ENCODE measurements around the gene EHMT2.

Gene EHMT2

DNA sequence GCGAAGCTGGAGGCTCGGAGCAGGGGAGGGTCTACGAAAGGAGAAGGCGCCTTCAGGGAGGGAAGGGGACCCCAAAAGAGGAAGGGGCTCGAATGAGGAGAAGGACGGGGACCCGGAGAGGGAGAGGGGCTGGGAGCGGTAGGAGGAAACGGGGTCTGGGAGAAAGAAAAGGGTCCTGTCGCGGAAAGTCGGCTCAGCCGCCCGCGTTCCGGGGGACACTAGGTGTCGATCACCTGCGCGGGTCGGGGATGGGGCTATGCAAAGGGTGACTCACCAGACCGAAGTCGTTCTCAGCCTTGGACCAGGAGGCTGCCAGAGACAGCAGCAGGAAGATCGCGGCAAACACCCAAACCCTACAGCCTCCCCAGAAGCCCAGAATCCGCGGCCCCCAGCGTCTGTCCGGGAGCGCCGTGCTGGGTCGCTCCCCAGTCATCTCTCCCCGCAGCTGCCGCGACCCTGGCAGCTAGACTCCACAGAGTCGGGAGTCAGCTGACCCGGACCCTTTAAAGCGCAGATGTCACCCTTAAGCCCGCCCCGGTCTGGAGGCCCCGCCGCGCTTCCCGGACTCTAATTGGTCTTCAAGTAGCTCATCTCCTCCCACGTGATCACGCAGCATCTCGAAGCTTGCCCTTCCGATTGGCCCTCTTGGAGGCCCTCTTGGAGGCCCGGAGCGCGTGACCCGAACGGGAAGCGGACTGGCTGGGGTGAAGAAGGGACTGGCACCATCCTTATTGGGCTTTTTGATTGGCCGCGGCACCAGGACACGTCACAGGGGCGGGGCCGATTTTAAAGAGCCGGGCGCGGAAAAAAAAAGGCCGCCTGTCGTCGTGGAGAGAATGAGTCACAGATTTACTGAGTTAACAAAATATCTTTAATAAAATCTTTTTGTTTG, 34.9 kb downstream of the EHMT2 start, which contains the start of gene NEU1 (continued):
- TF ChIP-seq, protein P1, sequence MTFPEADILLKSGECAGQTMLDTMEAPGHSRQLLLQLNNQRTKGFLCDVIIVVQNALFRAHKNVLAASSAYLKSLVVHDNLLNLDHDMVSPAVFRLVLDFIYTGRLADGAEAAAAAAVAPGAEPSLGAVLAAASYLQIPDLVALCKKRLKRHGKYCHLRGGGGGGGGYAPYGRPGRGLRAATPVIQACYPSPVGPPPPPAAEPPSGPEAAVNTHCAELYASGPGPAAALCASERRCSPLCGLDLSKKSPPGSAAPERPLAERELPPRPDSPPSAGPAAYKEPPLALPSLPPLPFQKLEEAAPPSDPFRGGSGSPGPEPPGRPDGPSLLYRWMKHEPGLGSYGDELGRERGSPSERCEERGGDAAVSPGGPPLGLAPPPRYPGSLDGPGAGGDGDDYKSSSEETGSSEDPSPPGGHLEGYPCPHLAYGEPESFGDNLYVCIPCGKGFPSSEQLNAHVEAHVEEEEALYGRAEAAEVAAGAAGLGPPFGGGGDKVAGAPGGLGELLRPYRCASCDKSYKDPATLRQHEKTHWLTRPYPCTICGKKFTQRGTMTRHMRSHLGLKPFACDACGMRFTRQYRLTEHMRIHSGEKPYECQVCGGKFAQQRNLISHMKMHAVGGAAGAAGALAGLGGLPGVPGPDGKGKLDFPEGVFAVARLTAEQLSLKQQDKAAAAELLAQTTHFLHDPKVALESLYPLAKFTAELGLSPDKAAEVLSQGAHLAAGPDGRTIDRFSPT (tag by site-specific recombination; IDR thresholded peaks at IDR 0.05), result peak; percentile 85; the same call in 1 of the 2 replicates
- TF ChIP-seq, protein P2, sequence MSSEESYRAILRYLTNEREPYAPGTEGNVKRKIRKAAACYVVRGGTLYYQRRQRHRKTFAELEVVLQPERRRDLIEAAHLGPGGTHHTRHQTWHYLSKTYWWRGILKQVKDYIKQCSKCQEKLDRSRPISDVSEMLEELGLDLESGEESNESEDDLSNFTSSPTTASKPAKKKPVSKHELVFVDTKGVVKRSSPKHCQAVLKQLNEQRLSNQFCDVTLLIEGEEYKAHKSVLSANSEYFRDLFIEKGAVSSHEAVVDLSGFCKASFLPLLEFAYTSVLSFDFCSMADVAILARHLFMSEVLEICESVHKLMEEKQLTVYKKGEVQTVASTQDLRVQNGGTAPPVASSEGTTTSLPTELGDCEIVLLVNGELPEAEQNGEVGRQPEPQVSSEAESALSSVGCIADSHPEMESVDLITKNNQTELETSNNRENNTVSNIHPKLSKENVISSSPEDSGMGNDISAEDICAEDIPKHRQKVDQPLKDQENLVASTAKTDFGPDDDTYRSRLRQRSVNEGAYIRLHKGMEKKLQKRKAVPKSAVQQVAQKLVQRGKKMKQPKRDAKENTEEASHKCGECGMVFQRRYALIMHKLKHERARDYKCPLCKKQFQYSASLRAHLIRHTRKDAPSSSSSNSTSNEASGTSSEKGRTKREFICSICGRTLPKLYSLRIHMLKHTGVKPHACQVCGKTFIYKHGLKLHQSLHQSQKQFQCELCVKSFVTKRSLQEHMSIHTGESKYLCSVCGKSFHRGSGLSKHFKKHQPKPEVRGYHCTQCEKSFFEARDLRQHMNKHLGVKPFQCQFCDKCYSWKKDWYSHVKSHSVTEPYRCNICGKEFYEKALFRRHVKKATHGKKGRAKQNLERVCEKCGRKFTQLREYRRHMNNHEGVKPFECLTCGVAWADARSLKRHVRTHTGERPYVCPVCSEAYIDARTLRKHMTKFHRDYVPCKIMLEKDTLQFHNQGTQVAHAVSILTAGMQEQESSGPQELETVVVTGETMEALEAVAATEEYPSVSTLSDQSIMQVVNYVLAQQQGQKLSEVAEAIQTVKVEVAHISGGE (tag by site-specific recombination; conservative IDR thresholded peaks at IDR 0.05; ENCODE audit: low read depth), result no peak; the same call in 1 of the 2 replicates
- TF ChIP-seq ZNF138 (tag by site-specific recombination; IDR thresholded peaks at IDR 0.05; ENCODE audit: borderline replicate concordance), result no peak
- TF ChIP-seq ZBTB48 (tag by site-specific recombination; IDR thresholded peaks at IDR 0.05), result 0 out of 2 replicates have a peak, but pooled peaks have one; percentile 28
- TF ChIP-seq ZNF658 (tag by site-specific recombination; IDR thresholded peaks at IDR 0.05), result no peak
- no peak for TF ChIP-seq ZNF670 (tag by site-specific recombination; IDR thresholded peaks at IDR 0.05; ENCODE audit: low read depth)
- TF ChIP-seq KLF16 (tag by site-specific recombination; IDR thresholded peaks at IDR 0.05), result peak; percentile 81
- TF ChIP-seq ZNF350 (tag by site-specific recombination; IDR thresholded peaks at IDR 0.05), result no peak
- TF ChIP-seq ZNF274 (IDR thresholded peaks at IDR 0.05; ENCODE audit: low read length), result no peak
- no peak for TF ChIP-seq ZNF274 (tag by site-specific recombination; IDR thresholded peaks at IDR 0.05; ENCODE audit: borderline replicate concordance)
- 0 out of 2 replicates have a peak, but pooled peaks have one; percentile 19 for TF ChIP-seq ZNF169 (tag by site-specific recombination; IDR thresholded peaks at IDR 0.05)
- TF ChIP-seq ZFP69B (tag by site-specific recombination; IDR thresholded peaks at IDR 0.05), result peak; percentile 76
- TF ChIP-seq, protein P3, sequence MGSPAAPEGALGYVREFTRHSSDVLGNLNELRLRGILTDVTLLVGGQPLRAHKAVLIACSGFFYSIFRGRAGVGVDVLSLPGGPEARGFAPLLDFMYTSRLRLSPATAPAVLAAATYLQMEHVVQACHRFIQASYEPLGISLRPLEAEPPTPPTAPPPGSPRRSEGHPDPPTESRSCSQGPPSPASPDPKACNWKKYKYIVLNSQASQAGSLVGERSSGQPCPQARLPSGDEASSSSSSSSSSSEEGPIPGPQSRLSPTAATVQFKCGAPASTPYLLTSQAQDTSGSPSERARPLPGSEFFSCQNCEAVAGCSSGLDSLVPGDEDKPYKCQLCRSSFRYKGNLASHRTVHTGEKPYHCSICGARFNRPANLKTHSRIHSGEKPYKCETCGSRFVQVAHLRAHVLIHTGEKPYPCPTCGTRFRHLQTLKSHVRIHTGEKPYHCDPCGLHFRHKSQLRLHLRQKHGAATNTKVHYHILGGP (tag by site-specific recombination; IDR thresholded peaks at IDR 0.05), result no peak
- peak; percentile 80; the same call in 1 of the 2 replicates for TF ChIP-seq ZNF121 (tag by site-specific recombination; IDR thresholded peaks at IDR 0.05)
- TF ChIP-seq, protein P4, sequence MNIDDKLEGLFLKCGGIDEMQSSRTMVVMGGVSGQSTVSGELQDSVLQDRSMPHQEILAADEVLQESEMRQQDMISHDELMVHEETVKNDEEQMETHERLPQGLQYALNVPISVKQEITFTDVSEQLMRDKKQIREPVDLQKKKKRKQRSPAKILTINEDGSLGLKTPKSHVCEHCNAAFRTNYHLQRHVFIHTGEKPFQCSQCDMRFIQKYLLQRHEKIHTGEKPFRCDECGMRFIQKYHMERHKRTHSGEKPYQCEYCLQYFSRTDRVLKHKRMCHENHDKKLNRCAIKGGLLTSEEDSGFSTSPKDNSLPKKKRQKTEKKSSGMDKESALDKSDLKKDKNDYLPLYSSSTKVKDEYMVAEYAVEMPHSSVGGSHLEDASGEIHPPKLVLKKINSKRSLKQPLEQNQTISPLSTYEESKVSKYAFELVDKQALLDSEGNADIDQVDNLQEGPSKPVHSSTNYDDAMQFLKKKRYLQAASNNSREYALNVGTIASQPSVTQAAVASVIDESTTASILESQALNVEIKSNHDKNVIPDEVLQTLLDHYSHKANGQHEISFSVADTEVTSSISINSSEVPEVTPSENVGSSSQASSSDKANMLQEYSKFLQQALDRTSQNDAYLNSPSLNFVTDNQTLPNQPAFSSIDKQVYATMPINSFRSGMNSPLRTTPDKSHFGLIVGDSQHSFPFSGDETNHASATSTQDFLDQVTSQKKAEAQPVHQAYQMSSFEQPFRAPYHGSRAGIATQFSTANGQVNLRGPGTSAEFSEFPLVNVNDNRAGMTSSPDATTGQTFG (tag by site-specific recombination; IDR thresholded peaks at IDR 0.05; ENCODE audit: borderline replicate concordance), result no peak
- TF ChIP-seq, protein P5, sequence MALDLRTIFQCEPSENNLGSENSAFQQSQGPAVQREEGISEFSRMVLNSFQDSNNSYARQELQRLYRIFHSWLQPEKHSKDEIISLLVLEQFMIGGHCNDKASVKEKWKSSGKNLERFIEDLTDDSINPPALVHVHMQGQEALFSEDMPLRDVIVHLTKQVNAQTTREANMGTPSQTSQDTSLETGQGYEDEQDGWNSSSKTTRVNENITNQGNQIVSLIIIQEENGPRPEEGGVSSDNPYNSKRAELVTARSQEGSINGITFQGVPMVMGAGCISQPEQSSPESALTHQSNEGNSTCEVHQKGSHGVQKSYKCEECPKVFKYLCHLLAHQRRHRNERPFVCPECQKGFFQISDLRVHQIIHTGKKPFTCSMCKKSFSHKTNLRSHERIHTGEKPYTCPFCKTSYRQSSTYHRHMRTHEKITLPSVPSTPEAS (tag by site-specific recombination; IDR thresholded peaks at IDR 0.05), result 0 out of 2 replicates have a peak, but pooled peaks have one; percentile 12
- peak; percentile 68; the same call in 1 of the 2 replicates for TF ChIP-seq ZNF24 (tag by site-specific recombination; IDR thresholded peaks at IDR 0.05)
- TF ChIP-seq WT1 (tag by site-specific recombination; IDR thresholded peaks at IDR 0.05), result no peak; the same call in 1 of the 2 replicates
- no peak for TF ChIP-seq GFI1B (tag by site-specific recombination; IDR thresholded peaks at IDR 0.05)
- no peak for TF ChIP-seq SETDB1 (IDR thresholded peaks at IDR 0.05; ENCODE audit: insufficient read length, low read length)
